Adrenal gland (tissue), 5 donors: Measurements from ENCODE around the gene EHMT1.

ENCODE experiments used
- POLR2A ChIP-seq, 2 donors: fragments of 450-650 bp; IDR thresholded peaks; one replicate each; pipeline ENCODE4 v1.6.1; 2017; ENCODE audit warnings: antibody characterized with exemption in 2 of 2, mild to moderate bottlenecking in 2 of 2, moderate library complexity in 1 of 2
- TF ChIP-seq, protein P1 (sequence below), 6 experiments: fragments of 450-650 bp in 4 of 6; fragments of 200-600 bp in 2 of 6; sonication (generic) in 1 of 6; IDR thresholded peaks; 1 replicate in 5 of 6; 2 replicates in 1 of 6; pipeline versions ENCODE4 v1.5.1 to v1.8.0; 2016 to 2021; ENCODE audit warnings: antibody characterized with exemption in 6 of 6, mild to moderate bottlenecking in 2 of 6, moderate library complexity in 1 of 6
- donor health status: DM: no; HTN: no; CAD: no.

DNA sequence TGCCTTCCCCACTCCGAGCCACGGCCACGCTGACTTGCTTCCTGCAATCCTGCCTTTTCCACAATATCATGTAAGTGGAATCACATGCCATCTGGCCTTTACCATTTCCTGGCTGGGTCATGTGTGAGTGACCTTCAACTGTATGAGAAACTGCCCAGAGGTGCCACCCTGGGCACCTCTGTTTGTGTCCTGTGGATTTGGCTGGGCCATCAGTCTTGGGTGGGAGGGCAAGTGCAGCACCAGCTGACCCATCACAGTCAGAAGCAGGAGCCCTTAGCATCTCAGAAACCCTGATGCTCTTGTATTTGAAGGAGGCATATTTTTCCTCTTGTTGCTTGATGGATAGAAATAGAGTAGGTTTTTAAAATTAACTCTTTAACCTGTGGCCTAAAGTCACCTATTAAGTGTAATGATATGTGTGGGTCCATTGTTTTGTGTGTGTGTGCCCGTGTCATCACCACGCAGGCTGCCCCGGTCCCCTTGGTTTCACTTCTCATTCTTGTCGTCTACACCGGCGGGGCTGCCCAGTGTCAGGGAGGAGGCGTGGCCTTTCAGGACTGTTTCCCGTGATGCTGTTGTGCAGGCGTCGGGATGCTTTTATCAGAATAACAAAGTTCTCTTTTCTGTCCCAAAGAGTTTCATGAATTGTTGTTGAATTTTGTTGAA is 206.7 kb downstream of the EHMT1 start:
- TF ChIP-seq, protein P1, sequence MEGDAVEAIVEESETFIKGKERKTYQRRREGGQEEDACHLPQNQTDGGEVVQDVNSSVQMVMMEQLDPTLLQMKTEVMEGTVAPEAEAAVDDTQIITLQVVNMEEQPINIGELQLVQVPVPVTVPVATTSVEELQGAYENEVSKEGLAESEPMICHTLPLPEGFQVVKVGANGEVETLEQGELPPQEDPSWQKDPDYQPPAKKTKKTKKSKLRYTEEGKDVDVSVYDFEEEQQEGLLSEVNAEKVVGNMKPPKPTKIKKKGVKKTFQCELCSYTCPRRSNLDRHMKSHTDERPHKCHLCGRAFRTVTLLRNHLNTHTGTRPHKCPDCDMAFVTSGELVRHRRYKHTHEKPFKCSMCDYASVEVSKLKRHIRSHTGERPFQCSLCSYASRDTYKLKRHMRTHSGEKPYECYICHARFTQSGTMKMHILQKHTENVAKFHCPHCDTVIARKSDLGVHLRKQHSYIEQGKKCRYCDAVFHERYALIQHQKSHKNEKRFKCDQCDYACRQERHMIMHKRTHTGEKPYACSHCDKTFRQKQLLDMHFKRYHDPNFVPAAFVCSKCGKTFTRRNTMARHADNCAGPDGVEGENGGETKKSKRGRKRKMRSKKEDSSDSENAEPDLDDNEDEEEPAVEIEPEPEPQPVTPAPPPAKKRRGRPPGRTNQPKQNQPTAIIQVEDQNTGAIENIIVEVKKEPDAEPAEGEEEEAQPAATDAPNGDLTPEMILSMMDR (IDR thresholded peaks at IDR 0.05) = no peak
- no peak for TF ChIP-seq POLR2A (IDR thresholded peaks at IDR 0.05)
